Osteocyte (in vitro differentiated cells): Measurements from ENCODE around the gene PELI2. TPM values are rescaled to one million over a fixed set of nuclear protein-coding genes. Genes with fewer than 3 reads are reported as not detected.

ENCODE experiments used
- DNase-seq: peaks from one replicate; pipeline ENCODE4 v3.0.0; 2021; ENCODE audit warnings: mixed read lengths; ENCODE audit not compliant: unreplicated experiment; ENCODE audit errors: extremely low spot score
- H3K27ac Mint-ChIP-seq: one replicate; pipeline ENCODE4 v1.8.0; 2021; ENCODE audit warnings: mild to moderate bottlenecking, mixed read lengths; ENCODE audit not compliant: unreplicated experiment
- H3K27me3 Mint-ChIP-seq: one replicate; pipeline ENCODE4 v1.8.0; 2021; ENCODE audit warnings: mixed read lengths; ENCODE audit not compliant: unreplicated experiment
- H3K36me3 Mint-ChIP-seq: one replicate; pipeline ENCODE4 v1.8.0; 2021; ENCODE audit warnings: mixed read lengths; ENCODE audit not compliant: unreplicated experiment
- H3K4me1 Mint-ChIP-seq: one replicate; pipeline ENCODE4 v1.8.0; 2021; ENCODE audit warnings: mixed read lengths; ENCODE audit not compliant: unreplicated experiment
- H3K4me3 Mint-ChIP-seq: one replicate; pipeline ENCODE4 v1.8.0; 2021; ENCODE audit warnings: mild to moderate bottlenecking, moderate library complexity, mixed read lengths; ENCODE audit not compliant: unreplicated experiment
- H3K9me3 Mint-ChIP-seq: one replicate; pipeline ENCODE4 v1.8.0; 2021; ENCODE audit warnings: mixed read lengths; ENCODE audit not compliant: unreplicated experiment
- total RNA-seq: library from RNA; stranded (reverse); gene quantifications from 2 replicates; pipeline ENCODE4 v1.2.1, GENCODE V29; 2021
- TF ChIP-seq, protein P1 (sequence below): fragments of 200-600 bp; sonication (generic); IDR thresholded peaks from 2 replicates; pipeline ENCODE4 v1.5.0; 2021; ENCODE audit warnings: antibody characterized with exemption, mild to moderate bottlenecking, moderate library complexity

The PELI2 gene
- total RNA-seq, 1 donor from 2014 or later = 15.0 TPM

DNA sequence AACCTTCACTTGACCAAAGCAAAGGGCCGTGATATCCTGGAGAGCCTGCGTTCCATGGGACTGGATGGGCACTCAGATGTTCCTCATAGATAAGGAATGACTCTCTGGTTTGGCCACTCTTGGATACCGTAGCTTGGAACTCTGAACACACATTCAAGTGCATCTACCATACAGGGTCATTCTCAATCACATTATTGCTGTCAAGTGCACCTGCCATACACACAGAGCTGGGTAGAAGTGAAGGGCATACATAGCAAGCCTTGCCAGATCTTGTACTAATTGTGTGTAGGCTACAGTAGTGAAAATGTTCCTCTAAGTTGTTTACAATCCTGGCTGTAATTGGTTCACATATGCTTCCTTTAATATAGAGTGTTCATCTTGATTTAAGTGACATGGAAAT, 58.3 kb downstream of the PELI2 start:
- TF ChIP-seq, protein P1, sequence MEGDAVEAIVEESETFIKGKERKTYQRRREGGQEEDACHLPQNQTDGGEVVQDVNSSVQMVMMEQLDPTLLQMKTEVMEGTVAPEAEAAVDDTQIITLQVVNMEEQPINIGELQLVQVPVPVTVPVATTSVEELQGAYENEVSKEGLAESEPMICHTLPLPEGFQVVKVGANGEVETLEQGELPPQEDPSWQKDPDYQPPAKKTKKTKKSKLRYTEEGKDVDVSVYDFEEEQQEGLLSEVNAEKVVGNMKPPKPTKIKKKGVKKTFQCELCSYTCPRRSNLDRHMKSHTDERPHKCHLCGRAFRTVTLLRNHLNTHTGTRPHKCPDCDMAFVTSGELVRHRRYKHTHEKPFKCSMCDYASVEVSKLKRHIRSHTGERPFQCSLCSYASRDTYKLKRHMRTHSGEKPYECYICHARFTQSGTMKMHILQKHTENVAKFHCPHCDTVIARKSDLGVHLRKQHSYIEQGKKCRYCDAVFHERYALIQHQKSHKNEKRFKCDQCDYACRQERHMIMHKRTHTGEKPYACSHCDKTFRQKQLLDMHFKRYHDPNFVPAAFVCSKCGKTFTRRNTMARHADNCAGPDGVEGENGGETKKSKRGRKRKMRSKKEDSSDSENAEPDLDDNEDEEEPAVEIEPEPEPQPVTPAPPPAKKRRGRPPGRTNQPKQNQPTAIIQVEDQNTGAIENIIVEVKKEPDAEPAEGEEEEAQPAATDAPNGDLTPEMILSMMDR = no peak
- Mint-ChIP-seq H3K36me3 (peaks cover 2% of the 10 kb centered on the region), H3K4me3 (no peak overlapping the region), H3K27me3 (no peaks in the 10 kb centered on the region), H3K27ac (no peak overlapping the region), H3K4me1 (peaks cover 36% of the 10 kb centered on the region), H3K9me3 (no peaks in the 10 kb centered on the region)
- DNase-seq = no peak

GRCh38 chr14:56177036-56177435, 58.8 kb downstream of the PELI2 start:
- no peak overlapping the region for H3K4me3 Mint-ChIP-seq
- H3K4me1 Mint-ChIP-seq = peaks cover 40% of the 10 kb centered on the region
- H3K27ac Mint-ChIP-seq = no peak overlapping the region
- H3K9me3 Mint-ChIP-seq = no peaks in the 10 kb centered on the region
- DNase-seq = no peak
- TF ChIP-seq, protein P1 = no peak
- no peaks in the 10 kb centered on the region for H3K27me3 Mint-ChIP-seq
- peaks cover 2% of the 10 kb centered on the region for H3K36me3 Mint-ChIP-seq

DNA sequence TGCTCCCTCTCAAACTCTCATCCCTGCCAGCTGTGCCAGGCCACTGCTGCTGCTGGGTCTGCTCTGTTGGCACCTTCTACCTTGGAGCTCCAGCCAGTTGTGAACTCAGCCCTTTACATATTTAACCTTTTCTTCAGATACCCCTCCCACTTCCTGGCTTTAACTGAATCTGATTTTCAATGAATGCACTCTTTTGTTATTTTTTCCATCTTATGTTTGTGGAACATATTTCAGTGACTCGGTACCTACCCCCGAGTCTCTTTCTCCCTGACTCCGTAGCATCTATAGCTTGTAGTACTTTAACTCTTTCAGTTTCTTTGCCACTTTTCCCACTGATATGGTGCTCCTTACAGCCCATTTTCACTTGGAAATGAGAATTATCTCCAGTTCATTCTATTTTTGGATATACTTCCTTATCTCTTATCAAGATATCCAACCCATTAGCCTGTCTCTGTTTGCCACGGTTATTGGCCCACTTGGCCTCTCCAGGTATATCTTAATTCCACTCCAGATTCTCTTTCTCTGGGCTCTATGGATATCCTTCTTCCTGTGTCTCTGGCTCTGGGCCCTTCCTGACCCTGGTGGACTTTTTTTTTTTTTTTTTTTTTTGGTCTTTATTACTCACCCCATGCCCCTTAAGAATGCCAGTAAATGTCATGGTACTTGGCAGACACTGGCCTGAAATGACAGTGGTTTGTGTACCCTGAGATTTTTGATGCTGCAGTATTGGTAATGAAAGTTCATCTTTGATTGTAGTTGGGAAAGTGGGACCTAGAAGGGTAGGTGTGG, 62.7 kb downstream of the PELI2 start:
- H3K9me3 Mint-ChIP-seq = no peaks in the 10 kb centered on the region
- no peak overlapping the region for H3K4me3 Mint-ChIP-seq
- H3K27ac Mint-ChIP-seq = peak overlapping the region; percentile 62
- DNase-seq = no peak
- no peaks in the 10 kb centered on the region for H3K27me3 Mint-ChIP-seq
- TF ChIP-seq, protein P1 = no peak
- H3K4me1 Mint-ChIP-seq = peaks cover 44% of the 10 kb centered on the region
- peaks cover 4% of the 10 kb centered on the region for H3K36me3 Mint-ChIP-seq

DNA sequence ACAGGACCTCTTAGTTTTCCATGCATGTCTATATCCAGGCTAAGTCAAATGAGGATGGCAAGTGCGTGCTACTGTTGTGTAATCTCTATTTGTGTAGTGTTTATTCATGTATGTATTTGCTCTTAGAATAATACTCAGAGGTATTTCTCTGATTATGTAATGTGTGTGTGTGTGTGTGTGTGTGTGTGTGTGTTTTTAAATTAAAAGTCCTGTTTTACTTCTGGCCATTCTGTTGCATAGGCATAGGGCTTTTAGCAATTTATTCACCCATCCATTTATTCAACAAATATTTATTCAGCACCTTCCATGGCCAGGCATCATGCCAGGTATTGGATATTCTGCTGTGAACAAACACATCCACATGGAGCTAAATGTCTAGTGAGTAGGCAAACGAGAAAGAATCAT, 63.5 kb downstream of the PELI2 start:
- no peak overlapping the region for H3K4me3 Mint-ChIP-seq
- no peaks in the 10 kb centered on the region for H3K9me3 Mint-ChIP-seq
- H3K36me3 Mint-ChIP-seq = peaks cover 4% of the 10 kb centered on the region
- no peak for DNase-seq
- peaks cover 44% of the 10 kb centered on the region for H3K4me1 Mint-ChIP-seq
- TF ChIP-seq, protein P1 = no peak
- peak overlapping the region; percentile 62 for H3K27ac Mint-ChIP-seq
- H3K27me3 Mint-ChIP-seq = no peaks in the 10 kb centered on the region

GRCh38 chr14:56182410-56182809, 64.2 kb downstream of the PELI2 start:
- Mint-ChIP-seq H3K9me3 (no peaks in the 10 kb centered on the region), H3K27ac (no peak overlapping the region), H3K4me3 (no peak overlapping the region), H3K4me1 (peaks cover 44% of the 10 kb centered on the region), H3K36me3 (peaks cover 6% of the 10 kb centered on the region), H3K27me3 (no peaks in the 10 kb centered on the region)
- DNase-seq = no peak
- TF ChIP-seq, protein P1 = no peak
